IMR-90 (cell line): Measurements from ENCODE around the gene ALG1.
"Not testable (repeated sequence)": the region's sequence is repeated elsewhere in the genome, so short reads cannot be mapped to it uniquely, and the experiment has no call there.

Experiments used
- BHLHE40 ChIP-seq: fragments of 150-350 bp; IDR thresholded peaks from 2 replicates; pipeline ENCODE4 v1.6.1; 2016; ENCODE audit warnings: mild to moderate bottlenecking, low read depth, low read length
- CEBPB ChIP-seq: IDR thresholded peaks from 2 replicates; pipeline ENCODE4 v1.6.1; 2012; ENCODE audit warnings: low read depth, low read length, improper control_type of control experiment
- ELK1 ChIP-seq: fragments of 150-350 bp; IDR thresholded peaks from 2 replicates; pipeline ENCODE4 v1.6.1; 2016; ENCODE audit warnings: low read depth, mild to moderate bottlenecking, low read length, moderate library complexity, borderline replicate concordance
- FOS ChIP-seq: fragments of 150-350 bp; IDR thresholded peaks from 2 replicates; pipeline ENCODE4 v1.6.1; 2016; ENCODE audit warnings: low read depth, low read length
- MAFK ChIP-seq: IDR thresholded peaks from 2 replicates; pipeline ENCODE4 v1.6.1; 2012; ENCODE audit warnings: low read depth, low read length, improper control_type of control experiment
- MAZ ChIP-seq: IDR thresholded peaks from 2 replicates; pipeline ENCODE4 v1.6.1; 2012; ENCODE audit warnings: low read depth, mild to moderate bottlenecking, low read length, improper control_type of control experiment, moderate library complexity, borderline replicate concordance
- POLR2A ChIP-seq: IDR thresholded peaks from 2 replicates; pipeline ENCODE4 v1.6.1; 2012; ENCODE audit warnings: mild to moderate bottlenecking, low read depth, low read length
- RAD21 ChIP-seq: IDR thresholded peaks from 2 replicates; pipeline ENCODE4 v1.6.1; 2012; ENCODE audit warnings: low read length, improper control_type of control experiment
- RCOR1 ChIP-seq: IDR thresholded peaks from 2 replicates; pipeline ENCODE4 v1.6.1; 2012; ENCODE audit warnings: mild to moderate bottlenecking, low read length, improper control_type of control experiment; ENCODE audit not compliant: insufficient replicate concordance
- RFX5 ChIP-seq: IDR thresholded peaks from 2 replicates; pipeline ENCODE4 v1.8.0; 2012; ENCODE audit warnings: low read depth, mild to moderate bottlenecking, low read length, moderate library complexity
- SMC3 ChIP-seq: fragments of 150-350 bp; IDR thresholded peaks from 2 replicates; pipeline ENCODE4 v1.6.1; 2016; ENCODE audit warnings: low read depth, mild to moderate bottlenecking, antibody characterized with exemption, low read length, moderate library complexity
- TF ChIP-seq, protein P1 (sequence below): conservative IDR thresholded peaks from 2 replicates; pipeline ENCODE4 v1.5.1; 2012; ENCODE audit warnings: mild to moderate bottlenecking, low read depth, low read length, improper control_type of control experiment
- TF ChIP-seq, protein P2 (sequence below): fragments of 150-350 bp; IDR thresholded peaks from 2 replicates; pipeline ENCODE4 v1.6.1; 2017; ENCODE audit warnings: mild to moderate bottlenecking, antibody characterized with exemption, low read length, low read depth

- TF ChIP-seq BHLHE40, CEBPB, RCOR1, FOS, ELK1, RFX5, MAFK, POLR2A, RAD21, SMC3: not testable (repeated sequence)
- TF ChIP-seq, protein P1, sequence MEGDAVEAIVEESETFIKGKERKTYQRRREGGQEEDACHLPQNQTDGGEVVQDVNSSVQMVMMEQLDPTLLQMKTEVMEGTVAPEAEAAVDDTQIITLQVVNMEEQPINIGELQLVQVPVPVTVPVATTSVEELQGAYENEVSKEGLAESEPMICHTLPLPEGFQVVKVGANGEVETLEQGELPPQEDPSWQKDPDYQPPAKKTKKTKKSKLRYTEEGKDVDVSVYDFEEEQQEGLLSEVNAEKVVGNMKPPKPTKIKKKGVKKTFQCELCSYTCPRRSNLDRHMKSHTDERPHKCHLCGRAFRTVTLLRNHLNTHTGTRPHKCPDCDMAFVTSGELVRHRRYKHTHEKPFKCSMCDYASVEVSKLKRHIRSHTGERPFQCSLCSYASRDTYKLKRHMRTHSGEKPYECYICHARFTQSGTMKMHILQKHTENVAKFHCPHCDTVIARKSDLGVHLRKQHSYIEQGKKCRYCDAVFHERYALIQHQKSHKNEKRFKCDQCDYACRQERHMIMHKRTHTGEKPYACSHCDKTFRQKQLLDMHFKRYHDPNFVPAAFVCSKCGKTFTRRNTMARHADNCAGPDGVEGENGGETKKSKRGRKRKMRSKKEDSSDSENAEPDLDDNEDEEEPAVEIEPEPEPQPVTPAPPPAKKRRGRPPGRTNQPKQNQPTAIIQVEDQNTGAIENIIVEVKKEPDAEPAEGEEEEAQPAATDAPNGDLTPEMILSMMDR, result not testable (repeated sequence)
- peak; percentile 22; the same call in 1 of the 2 replicates for TF ChIP-seq MAZ
- TF ChIP-seq, protein P2, sequence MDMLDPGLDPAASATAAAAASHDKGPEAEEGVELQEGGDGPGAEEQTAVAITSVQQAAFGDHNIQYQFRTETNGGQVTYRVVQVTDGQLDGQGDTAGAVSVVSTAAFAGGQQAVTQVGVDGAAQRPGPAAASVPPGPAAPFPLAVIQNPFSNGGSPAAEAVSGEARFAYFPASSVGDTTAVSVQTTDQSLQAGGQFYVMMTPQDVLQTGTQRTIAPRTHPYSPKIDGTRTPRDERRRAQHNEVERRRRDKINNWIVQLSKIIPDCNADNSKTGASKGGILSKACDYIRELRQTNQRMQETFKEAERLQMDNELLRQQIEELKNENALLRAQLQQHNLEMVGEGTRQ, result not testable (repeated sequence)
Observed at GRCh38 chr16:5098221-5099159, 26.8 kb downstream of the ALG1 start.
